HepG2 (cell line): ENCODE measurements around the gene ZNF234. TPM values are rescaled to one million over a fixed set of nuclear protein-coding genes. Genes with fewer than 3 reads are reported as not detected.
A peak's percentile ranks its signal among the peaks of the same experiment; 100 is the strongest.

Experiments
- ADNP ChIP-seq: sonication (generic); formaldehyde crosslinking; IDR thresholded peaks from 2 replicates; pipeline ENCODE4 v1.4.0; 2020; ENCODE audit warnings: missing genetic modification reagents
- AFF4 ChIP-seq: sonication (generic); formaldehyde crosslinking; IDR thresholded peaks from 2 replicates; pipeline ENCODE4 v1.4.0; 2020; ENCODE audit warnings: missing genetic modification reagents
- ARID5B ChIP-seq: IDR thresholded peaks from 2 replicates; pipeline ENCODE4 v1.4.0; 2020; ENCODE audit warnings: mild to moderate bottlenecking, missing genetic modification reagents
- ATF4 ChIP-seq, 2 experiments: fragments of 450-650 bp in 1 of 2; sonication (generic) in 1 of 2; formaldehyde crosslinking; IDR thresholded peaks; 2 replicates each; pipeline versions ENCODE4 v1.5.0 to v1.8.0; 2020 to 2022; ENCODE audit warnings: mild to moderate bottlenecking in 1 of 2, missing genetic modification reagents in 1 of 2
- BCL6 ChIP-seq: IDR thresholded peaks from 2 replicates; pipeline ENCODE4 v1.6.1; 2016; ENCODE audit warnings: missing genetic modification reagents, missing compliant biosample characterization
- CAMTA2 ChIP-seq: sonication (generic); formaldehyde crosslinking; IDR thresholded peaks from 2 replicates; pipeline ENCODE4 v1.4.0; 2020; ENCODE audit warnings: mild to moderate bottlenecking, missing genetic modification reagents, borderline replicate concordance
- CEBPB ChIP-seq: IDR thresholded peaks from 2 replicates; pipeline ENCODE4 v1.6.1; 2011; ENCODE audit warnings: low read depth, low read length, improper control_type of control experiment, borderline replicate concordance
- GABPA ChIP-seq, 2 experiments: IDR thresholded peaks; 2 replicates each; pipeline ENCODE4 v1.6.1; 2011 to 2016; ENCODE audit warnings: low read depth in 2 of 2, low read length in 1 of 2, missing biosample characterization in 1 of 2, missing genetic modification characterization in 1 of 2
- IKZF1 ChIP-seq: fragments of 450-650 bp; IDR thresholded peaks from 2 replicates; pipeline ENCODE4 v1.7.1; 2016
- POGZ ChIP-seq: sonication (generic); formaldehyde crosslinking; IDR thresholded peaks from 2 replicates; pipeline ENCODE4 v1.4.0; 2020; ENCODE audit warnings: mild to moderate bottlenecking, missing genetic modification reagents
- PRDM15 ChIP-seq: sonication (generic); formaldehyde crosslinking; IDR thresholded peaks from 2 replicates; pipeline ENCODE4 v1.4.0; 2020; ENCODE audit warnings: missing genetic modification reagents
- ZFP36 ChIP-seq: fragments of 150-350 bp; IDR thresholded peaks from 2 replicates; pipeline ENCODE4 v1.6.1; 2018; ENCODE audit warnings: borderline replicate concordance, low read length, low read depth; ENCODE audit not compliant: partially characterized antibody
- ZNF563 ChIP-seq: sonication (generic); formaldehyde crosslinking; IDR thresholded peaks from 2 replicates; pipeline ENCODE4 v1.8.0; 2022; ENCODE audit warnings: mild to moderate bottlenecking, moderate library complexity, missing genetic modification reagents
- polyA plus RNA-seq, 8 experiments: library from polyadenylated mRNA; depleted of rRNA in 3 of 8; stranded (reverse) in 7 of 8; unstranded in 1 of 8; fragments of >200 nt; fragmentation: Illumina TruSeq in 4 of 8; extraction: Trizol in 4 of 8; gene quantifications; 2 replicates each; pipeline versions ENCODE4 v1.2.1 to v1.2.3, GENCODE V29; 2011 to 2016; ENCODE audit warnings: low read depth in 4 of 8, missing spikeins in 1 of 8, mixed read lengths in 1 of 8; ENCODE audit not compliant: insufficient read depth in 1 of 8
- total RNA-seq, 5 experiments: library from RNA; depleted of rRNA; stranded (reverse); fragments of >200 nt; fragmentation: Illumina TruSeq; extraction: Trizol; gene quantifications; 2 replicates each; pipeline ENCODE4 v1.2.3, GENCODE V29; 2016; ENCODE audit warnings: low read depth in 1 of 5

ZNF234 gene
- total and polyA plus RNA-seq, 2 of the 13 experiments (the other 11 are each of a cell fraction or from before 2014, with no cell fraction given) = 3.5 to 11.2 TPM

- peak; percentile 46; the same call in 1 of the 2 replicates for TF ChIP-seq PRDM15
- no peak for TF ChIP-seq CEBPB
- TF ChIP-seq ARID5B (CRISPR knock-in tag) = peak; percentile 45; the same call in 1 of the 2 replicates
- TF ChIP-seq ADNP = no peak
- no peak for TF ChIP-seq ZNF563 (CRISPR knock-in tag)
- no peak for TF ChIP-seq AFF4 (CRISPR knock-in tag)
- TF ChIP-seq POGZ (CRISPR knock-in tag) = peak; percentile 81
- no peak for TF ChIP-seq IKZF1
- TF ChIP-seq BCL6 (CRISPR knock-in tag) = peak; percentile 39; the same call in 1 of the 2 replicates
- no peak for TF ChIP-seq ATF4 (CRISPR knock-in tag; IDR thresholded peaks at IDR 0.05)
- no peak for TF ChIP-seq ZFP36
- TF ChIP-seq GABPA (IDR thresholded peaks at IDR 0.05; ENCODE audit: low read depth, low read length) = peak; percentile 90
- TF ChIP-seq GABPA (CRISPR knock-in tag; IDR thresholded peaks at IDR 0.05; ENCODE audit: low read depth) = peak; percentile 99
- TF ChIP-seq CAMTA2 (CRISPR knock-in tag) = no peak
Observed at GRCh38 chr19:44164673-44165512, 23.5 kb downstream of the ZNF234 start, which contains the start of gene ZNF226 (continued).
